GM23338 (cell line): ENCODE measurements around the gene PARD6B.

Source experiments
- POLR2AphosphoS5 ChIP-seq: IDR thresholded peaks from 2 replicates; pipeline ENCODE4 v1.6.1; 2016; ENCODE audit warnings: antibody characterized with exemption, low read depth
- TF ChIP-seq, protein P1 (sequence below), 2 experiments: fragments of 200-600 bp in 1 of 2; sonication (generic) in 1 of 2; conservative IDR thresholded peaks; 2 replicates each; pipeline versions ENCODE4 v1.5.1 to v1.6.1; 2016 to 2017; ENCODE audit warnings: antibody characterized with exemption in 2 of 2, low read depth in 2 of 2, mild to moderate bottlenecking in 2 of 2, moderate library complexity in 1 of 2

DNA sequence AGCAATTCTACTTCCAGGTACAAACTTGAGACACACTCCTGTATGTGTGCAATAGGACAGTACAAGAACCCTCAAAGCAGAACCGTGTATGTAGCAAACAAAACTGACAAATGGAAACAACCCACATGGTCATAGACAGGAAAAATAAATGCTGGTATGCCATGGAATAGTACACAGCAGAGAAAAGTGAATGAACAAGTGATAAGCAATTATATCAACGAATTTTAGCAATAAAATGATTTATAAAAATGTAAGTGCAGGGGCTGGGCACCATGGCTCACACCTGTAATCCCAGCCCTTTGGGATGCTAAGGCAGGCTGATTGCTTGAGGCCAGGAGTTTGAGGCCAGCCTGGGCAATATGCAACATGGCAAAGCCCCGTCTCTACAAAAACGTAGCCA is 49.3 kb upstream of the PARD6B start:
- TF ChIP-seq, protein P1, sequence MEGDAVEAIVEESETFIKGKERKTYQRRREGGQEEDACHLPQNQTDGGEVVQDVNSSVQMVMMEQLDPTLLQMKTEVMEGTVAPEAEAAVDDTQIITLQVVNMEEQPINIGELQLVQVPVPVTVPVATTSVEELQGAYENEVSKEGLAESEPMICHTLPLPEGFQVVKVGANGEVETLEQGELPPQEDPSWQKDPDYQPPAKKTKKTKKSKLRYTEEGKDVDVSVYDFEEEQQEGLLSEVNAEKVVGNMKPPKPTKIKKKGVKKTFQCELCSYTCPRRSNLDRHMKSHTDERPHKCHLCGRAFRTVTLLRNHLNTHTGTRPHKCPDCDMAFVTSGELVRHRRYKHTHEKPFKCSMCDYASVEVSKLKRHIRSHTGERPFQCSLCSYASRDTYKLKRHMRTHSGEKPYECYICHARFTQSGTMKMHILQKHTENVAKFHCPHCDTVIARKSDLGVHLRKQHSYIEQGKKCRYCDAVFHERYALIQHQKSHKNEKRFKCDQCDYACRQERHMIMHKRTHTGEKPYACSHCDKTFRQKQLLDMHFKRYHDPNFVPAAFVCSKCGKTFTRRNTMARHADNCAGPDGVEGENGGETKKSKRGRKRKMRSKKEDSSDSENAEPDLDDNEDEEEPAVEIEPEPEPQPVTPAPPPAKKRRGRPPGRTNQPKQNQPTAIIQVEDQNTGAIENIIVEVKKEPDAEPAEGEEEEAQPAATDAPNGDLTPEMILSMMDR (conservative IDR thresholded peaks at IDR 0.05; ENCODE audit: low read depth in 2 of 2), result no peak
- no peak for TF ChIP-seq POLR2AphosphoS5
